Activated CD4-positive, alpha-beta memory T cell treated with anti-CD3 and anti-CD28 coated beads, Interleukin-2, amount 10 ng/mL, durations not matched to agents 7 days and 5 days (primary cell): ENCODE data around the gene MACF1. TPM values are rescaled to one million over a fixed set of nuclear protein-coding genes. Genes with fewer than 3 reads are reported as not detected.
A peak's percentile ranks its signal among the peaks of the same experiment; 100 is the strongest.
"Not testable (repeated sequence)": the region's sequence is repeated elsewhere in the genome, so short reads cannot be mapped to it uniquely, and the experiment has no call there.

Experiments used
- CTCF ChIA-PET: fragments of 350-600 bp; sonication (Branson Sonifier 250); formaldehyde crosslinking; loops from one replicate; lab custom pipeline; 2021; ENCODE audit warnings: antibody characterized with exemption, inconsistent platforms; lab: Charles Lee
- POLR2A ChIA-PET: fragments of 350-600 bp; sonication (Branson Sonifier 250); formaldehyde crosslinking; loops from one replicate; lab custom pipeline; 2021; ENCODE audit warnings: antibody characterized with exemption; lab: Charles Lee
- DNase-seq: peaks from one replicate; pipeline ENCODE4 v3.0.0-alpha.2; 2020
- H3K27ac Mint-ChIP-seq: one replicate; pipeline ENCODE4 v1.8.0; 2021; ENCODE audit warnings: mild to moderate bottlenecking, mixed read lengths
- H3K27me3 Mint-ChIP-seq: one replicate; pipeline ENCODE4 v1.8.0; 2021; ENCODE audit warnings: mixed read lengths
- H3K36me3 Mint-ChIP-seq: one replicate; pipeline ENCODE4 v1.8.0; 2021; ENCODE audit warnings: low read depth, mixed read lengths
- H3K4me1 Mint-ChIP-seq: one replicate; pipeline ENCODE4 v1.8.0; 2021; ENCODE audit warnings: mixed read lengths
- H3K4me3 Mint-ChIP-seq: one replicate; pipeline ENCODE4 v1.8.0; 2021; ENCODE audit warnings: mild to moderate bottlenecking, mixed read lengths
- H3K9me3 Mint-ChIP-seq: one replicate; pipeline ENCODE4 v1.8.0; 2021; ENCODE audit warnings: mixed read lengths
- total RNA-seq, 2 experiments: library from RNA; stranded (reverse); gene quantifications; one replicate each; pipeline ENCODE4 v1.2.3, GENCODE V29; 2021

The MACF1 gene
- total RNA-seq, 2 experiments from 2014 or later, result 345 to 381 TPM

DNA sequence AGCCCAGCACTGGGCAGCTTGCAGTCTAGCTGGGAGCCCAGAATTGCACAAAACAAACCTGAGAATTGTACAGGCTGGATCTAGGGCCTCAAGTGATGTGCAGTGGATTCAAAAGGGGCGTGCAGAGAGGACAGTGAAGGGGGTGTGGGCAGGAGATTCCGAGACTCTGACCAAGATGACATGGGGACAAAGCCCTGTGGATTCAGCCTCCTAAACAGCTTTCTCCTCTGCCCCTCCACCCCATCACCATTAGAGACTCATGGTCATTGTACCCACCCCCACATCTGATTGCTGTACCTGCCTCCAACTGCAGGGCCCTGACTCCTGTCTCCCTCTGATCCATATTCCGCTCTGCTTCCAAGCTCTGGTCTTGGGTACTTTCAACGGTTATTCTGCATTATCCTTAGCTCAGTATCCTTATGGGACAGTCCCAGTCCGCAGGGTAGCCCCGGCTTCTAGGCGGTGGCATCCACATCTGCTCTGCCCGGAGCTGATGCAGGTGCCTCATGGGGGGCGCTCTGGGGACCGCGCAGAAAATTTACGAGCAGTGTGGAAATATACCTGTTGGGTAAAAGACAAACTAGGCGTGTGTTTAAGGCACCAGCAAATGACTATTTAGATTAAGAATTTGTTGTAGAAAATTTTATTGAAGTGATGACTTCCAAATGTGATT is 285.2 kb downstream of the MACF1 start:
- DNase-seq, result no peak

DNA sequence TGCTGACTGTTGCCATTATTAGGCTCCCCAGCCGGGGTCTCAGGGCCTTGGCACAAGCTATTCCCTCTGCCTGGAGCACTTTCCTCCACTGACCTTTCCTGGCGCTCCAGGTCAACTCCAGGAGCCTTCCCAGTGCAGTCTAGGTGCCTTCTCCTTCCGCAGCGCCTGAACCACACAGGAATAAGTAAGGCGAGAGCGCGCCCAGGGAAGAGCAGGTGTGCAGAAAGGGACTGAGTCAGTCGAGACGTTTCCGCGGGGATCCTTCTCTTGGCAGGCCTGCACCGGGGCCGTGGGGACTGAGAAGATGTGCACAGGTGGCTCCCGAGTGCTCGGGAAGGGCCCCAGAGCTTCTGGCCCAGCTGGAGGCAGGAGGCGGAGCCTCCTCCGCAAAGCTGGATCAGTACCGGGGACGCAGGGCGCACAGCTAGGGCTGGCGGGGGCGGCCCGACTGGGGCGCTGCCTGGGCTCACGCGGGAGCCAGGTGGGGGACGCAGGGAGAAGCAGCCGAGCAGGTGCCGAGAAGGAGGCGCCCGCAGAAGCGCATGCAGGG is 286.2 kb downstream of the MACF1 start:
- CTCF ChIA-PET, result interaction anchor here (1.5 kb wide), 1 partner anchor 48 kb away, joined by 5 read pairs; no protein-coding TSS in a partner anchor
- Mint-ChIP-seq H3K27me3 (peaks cover 27% of the 10 kb centered on the region), H3K4me3 (peak overlapping the region; percentile 51), H3K9me3 (no peaks in the 10 kb centered on the region), H3K4me1 (peaks cover 9% of the 10 kb centered on the region), H3K27ac (no peak overlapping the region), H3K36me3 (peaks cover 12% of the 10 kb centered on the region)
- DNase-seq, result no peak
- POLR2A ChIA-PET, result no interaction called here

More for the DNA sequence above, 285.2 kb downstream of the MACF1 start:
- CTCF ChIA-PET, result interaction anchor here (1.1 to 1.5 kb wide), 2 partner anchors 49 to 107 kb away, joined by 3 to 6 read pairs; no protein-coding TSS in a partner anchor
- Mint-ChIP-seq H3K36me3 (peaks cover 20% of the 10 kb centered on the region), H3K27ac (no peak overlapping the region), H3K4me1 (peaks cover 9% of the 10 kb centered on the region), H3K4me3 (no peak overlapping the region), H3K27me3 (peaks cover 27% of the 10 kb centered on the region), H3K9me3 (no peaks in the 10 kb centered on the region)
- POLR2A ChIA-PET, result interaction anchor here (1.5 kb wide), 1 partner anchor 298 kb away, joined by 3 read pairs; no protein-coding TSS in a partner anchor

DNA sequence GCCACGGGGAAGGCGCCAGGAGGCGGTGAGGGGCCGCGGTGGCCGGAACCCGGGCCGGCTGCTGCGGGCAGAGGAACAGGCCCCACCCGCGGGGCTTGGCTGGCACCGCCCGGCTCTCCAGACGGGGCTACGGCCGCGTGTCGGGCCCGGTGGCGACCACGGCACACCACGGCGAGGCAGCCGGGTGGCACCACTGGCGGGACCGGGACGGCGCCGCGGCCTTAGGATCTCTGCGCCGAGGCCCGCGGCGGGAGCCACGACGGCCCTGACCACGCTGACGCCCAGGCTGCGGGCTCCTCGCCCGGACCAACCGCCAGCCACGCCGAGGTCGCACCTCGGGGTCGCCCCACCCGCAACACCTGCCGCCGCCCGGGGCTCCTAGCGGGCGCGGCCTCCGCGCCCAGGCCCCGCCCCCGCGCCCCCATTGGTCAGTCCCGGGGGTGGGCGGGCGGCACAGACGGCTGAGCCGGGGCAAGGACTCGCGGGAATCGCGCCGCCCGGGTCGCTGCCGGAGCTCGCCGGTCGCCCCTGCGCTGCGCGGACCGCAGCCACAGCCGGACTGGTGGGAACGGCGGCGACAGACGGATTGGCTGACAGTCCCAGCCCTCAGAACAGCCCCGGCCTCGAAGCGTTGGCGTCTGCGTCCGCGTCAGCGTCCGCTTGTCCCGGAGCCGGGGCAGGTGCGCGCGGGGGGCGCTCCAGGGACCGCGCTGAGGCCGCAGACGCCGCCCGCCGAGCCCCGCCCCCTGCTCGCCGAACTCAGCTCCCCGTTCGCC is 286.8 kb downstream of the MACF1 start, which contains the start of gene BMP8A:
Gene BMP8A (plus strand): TSS at position 491 of the 776 bp plus-strand sequence. CDS start 356 bp downstream, outside the sequence.
- H3K27me3 Mint-ChIP-seq, result peaks cover 27% of the 10 kb centered on the region
- H3K36me3 Mint-ChIP-seq, result peaks cover 9% of the 10 kb centered on the region
- no peak within 1 kb of the TSS for H3K27ac Mint-ChIP-seq
- H3K4me3 Mint-ChIP-seq, result peak within 1 kb of the TSS; percentile 51
- CTCF ChIA-PET, result interaction anchor here (0.8 to 1.5 kb wide), 2 partner anchors 47 to 73 kb away, joined by 3 to 5 read pairs; no protein-coding TSS in a partner anchor
- POLR2A ChIA-PET, result no interaction called here
- DNase-seq, result peak; percentile 74
- H3K4me1 Mint-ChIP-seq, result peaks cover 9% of the 10 kb centered on the region
- no peaks in the 10 kb centered on the region for H3K9me3 Mint-ChIP-seq

DNA sequence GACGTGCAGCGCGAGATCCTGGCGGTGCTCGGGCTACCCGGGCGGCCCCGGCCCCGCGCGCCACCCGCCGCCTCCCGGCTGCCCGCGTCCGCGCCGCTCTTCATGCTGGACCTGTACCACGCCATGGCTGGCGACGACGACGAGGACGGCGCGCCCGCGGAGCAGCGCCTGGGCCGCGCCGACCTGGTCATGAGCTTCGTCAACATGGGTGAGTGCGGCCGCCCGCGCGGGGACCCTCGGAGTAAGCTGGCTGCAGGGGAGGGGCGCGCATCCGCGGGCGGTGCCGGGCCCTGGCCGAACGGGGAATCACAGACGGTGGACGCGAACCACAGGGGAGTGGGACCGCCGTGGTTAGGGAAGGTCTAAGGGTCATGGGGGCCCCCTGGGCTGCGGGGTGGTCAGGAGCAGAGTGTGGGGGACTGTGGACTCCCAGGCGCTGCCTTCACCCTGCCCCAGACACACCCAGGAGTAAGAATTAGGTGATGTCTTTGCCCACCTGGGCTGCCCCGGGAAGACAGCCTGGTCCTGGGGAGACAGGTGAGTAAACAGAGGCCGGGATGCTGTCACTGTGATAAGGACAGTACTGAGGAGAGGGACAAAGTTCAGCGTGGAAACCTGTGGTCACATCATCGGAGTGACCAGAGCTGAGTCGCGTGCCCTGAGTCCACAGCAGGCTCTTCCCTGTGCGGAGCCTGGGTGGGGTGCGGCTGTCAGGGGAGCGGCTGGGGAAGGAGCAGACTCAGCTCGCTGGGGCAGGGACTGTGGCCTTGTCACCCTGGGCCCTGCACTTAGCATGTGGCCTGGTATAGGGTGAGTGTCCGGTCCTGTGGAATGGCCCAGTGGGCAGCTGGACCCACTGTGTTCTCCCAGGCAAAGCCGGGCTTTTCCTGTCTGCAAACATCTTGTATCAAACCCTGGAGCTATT is 287.9 kb downstream of the MACF1 start:
- H3K9me3 Mint-ChIP-seq, POLR2A ChIA-PET, H3K27ac Mint-ChIP-seq, H3K4me1 Mint-ChIP-seq, H3K36me3 Mint-ChIP-seq, DNase-seq: not testable (repeated sequence)
- Mint-ChIP-seq H3K4me3 (peak overlapping the region; percentile 47), H3K27me3 (peaks cover 30% of the 10 kb centered on the region)
- CTCF ChIA-PET, result interaction anchor here (0.7 kb wide), 1 partner anchor 47 kb away, joined by 4 read pairs; no protein-coding TSS in a partner anchor

DNA sequence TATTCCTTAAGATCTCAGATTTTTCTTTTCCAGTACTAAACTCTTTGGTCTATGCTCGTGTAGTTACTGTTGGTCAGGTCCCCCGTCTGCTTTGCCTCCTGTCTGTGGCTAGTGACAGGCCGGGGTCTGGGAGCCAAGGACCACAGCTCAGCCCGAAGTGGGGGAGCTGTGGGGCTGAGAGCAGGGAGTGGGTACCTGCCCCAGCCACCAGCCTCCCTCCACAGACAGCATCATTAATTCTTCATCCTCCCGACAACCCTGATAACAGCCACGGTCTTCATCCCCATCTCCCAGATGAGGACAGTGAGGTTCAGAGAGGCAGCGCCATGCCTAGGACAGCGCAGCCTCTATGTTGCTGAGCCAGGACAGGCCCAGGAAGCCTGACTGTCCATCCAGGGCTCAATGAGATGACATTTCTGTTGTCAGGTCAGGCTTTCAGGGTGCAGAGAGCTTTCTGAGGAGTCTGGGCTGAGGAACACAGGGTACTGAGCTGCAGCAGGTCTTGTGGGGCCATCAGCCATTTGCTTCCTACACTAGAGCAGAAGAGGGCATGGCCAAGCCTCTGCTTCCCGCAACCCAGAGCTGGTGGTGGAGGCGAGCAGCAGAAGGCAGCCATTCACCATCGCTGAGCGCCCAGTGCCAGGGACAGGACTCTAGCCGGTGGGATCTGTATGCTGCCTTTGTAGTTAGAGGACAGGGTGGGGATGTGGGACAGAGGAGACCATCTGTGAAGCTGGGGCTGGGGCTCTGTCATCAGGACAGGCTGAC is 288.7 kb downstream of the MACF1 start:
- H3K36me3 Mint-ChIP-seq, H3K4me1 Mint-ChIP-seq, H3K9me3 Mint-ChIP-seq, POLR2A ChIA-PET, H3K27ac Mint-ChIP-seq, DNase-seq: not testable (repeated sequence)
- CTCF ChIA-PET, result interaction anchor here (0.7 kb wide), 1 partner anchor 46 kb away, joined by 4 read pairs; no protein-coding TSS in a partner anchor
- H3K4me3 Mint-ChIP-seq, result peak overlapping the region; percentile 11
- H3K27me3 Mint-ChIP-seq, result peaks cover 31% of the 10 kb centered on the region

DNA sequence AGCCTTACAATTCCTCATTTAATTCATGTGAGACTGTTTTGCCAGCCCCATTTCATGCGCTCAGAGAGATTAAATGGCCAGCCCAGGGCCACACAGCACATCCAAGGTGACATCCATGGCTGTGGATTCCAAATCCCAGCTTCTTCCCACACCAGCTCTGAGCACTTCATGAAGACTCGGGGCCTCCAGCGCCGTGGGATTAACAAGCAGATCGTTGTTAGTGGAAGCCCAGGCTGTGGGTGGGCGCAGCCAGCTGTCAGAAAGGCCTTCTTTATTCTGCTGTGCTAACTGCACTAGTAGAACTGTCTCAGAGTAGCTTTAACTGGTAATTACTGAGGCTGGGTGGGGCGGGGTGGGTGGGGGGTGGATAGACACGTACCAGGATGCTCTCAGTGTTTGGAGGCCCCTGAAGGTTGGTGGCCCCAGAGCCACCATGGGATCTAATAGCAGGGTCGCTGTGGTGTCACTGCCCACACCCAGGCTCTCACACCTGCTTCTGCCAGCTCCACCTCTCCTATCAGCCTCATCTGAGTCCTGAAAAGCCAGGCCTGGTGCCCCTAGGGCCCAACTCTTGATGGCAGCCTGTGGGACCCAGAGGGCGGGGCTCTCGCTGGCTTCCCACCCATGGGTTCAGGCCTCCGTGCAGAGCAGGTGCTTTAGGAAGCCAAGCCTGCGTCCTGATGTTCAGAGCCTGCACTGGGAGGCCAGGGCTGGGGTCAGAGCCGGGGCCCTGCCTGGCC is 290.3 kb downstream of the MACF1 start:
- no peak for DNase-seq
- Mint-ChIP-seq H3K4me3 (no peak overlapping the region), H3K36me3 (no peaks in the 10 kb centered on the region), H3K27me3 (peaks cover 33% of the 10 kb centered on the region), H3K27ac (no peak overlapping the region), H3K4me1 (peaks cover 9% of the 10 kb centered on the region), H3K9me3 (no peaks in the 10 kb centered on the region)
- POLR2A ChIA-PET, result no interaction called here
- CTCF ChIA-PET, result no interaction called here

DNA sequence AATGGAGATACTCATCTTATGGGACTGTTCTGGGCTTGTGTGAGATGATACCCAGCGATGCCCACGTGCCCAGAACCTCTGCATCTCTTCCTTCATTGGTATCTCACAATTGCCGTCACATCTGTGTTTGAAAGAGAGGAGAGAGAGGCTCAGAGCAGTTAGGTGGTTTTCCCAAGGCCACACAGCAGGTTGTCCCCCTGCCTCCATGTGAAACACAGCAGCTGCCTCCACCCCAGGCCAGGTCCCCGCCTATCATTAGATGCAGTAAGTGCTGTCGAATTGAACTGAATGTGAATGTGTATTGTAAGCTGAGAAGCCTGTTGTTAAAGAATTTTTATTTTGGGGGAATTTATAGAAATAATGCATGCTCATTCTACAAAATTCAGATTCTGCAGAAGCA is 292.0 kb downstream of the MACF1 start:
- CTCF ChIA-PET, H3K9me3 Mint-ChIP-seq, H3K4me1 Mint-ChIP-seq, DNase-seq, H3K27ac Mint-ChIP-seq, POLR2A ChIA-PET, H3K4me3 Mint-ChIP-seq, H3K36me3 Mint-ChIP-seq: not testable (repeated sequence)
- peaks cover 28% of the 10 kb centered on the region for H3K27me3 Mint-ChIP-seq

DNA sequence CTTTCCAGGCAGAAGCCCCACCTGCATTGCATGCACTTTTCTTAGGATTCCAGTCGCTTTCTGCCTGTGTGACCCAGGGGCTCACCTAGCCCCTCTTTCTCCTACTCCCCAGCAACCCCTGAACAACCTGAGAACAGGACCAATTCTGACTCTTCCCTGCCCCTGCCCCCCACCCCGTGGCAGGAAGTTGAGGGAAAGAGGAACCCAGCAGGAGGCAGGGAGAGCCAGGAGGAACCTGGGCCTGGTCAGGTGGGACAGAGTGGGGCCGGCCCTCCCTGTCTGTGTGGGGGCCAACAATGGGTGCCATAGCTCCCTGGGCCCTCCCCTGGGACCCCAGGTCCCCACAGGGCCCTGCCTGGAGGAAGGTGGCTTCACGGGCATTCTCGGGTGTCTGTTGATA is 293.1 kb downstream of the MACF1 start:
- ChIA-PET CTCF (no interaction called here), POLR2A (no interaction called here)
- Mint-ChIP-seq H3K9me3 (no peaks in the 10 kb centered on the region), H3K36me3 (no peaks in the 10 kb centered on the region), H3K27ac (no peak overlapping the region), H3K4me1 (peaks cover 3% of the 10 kb centered on the region), H3K27me3 (peaks cover 25% of the 10 kb centered on the region), H3K4me3 (no peak overlapping the region)
- no peak for DNase-seq

DNA sequence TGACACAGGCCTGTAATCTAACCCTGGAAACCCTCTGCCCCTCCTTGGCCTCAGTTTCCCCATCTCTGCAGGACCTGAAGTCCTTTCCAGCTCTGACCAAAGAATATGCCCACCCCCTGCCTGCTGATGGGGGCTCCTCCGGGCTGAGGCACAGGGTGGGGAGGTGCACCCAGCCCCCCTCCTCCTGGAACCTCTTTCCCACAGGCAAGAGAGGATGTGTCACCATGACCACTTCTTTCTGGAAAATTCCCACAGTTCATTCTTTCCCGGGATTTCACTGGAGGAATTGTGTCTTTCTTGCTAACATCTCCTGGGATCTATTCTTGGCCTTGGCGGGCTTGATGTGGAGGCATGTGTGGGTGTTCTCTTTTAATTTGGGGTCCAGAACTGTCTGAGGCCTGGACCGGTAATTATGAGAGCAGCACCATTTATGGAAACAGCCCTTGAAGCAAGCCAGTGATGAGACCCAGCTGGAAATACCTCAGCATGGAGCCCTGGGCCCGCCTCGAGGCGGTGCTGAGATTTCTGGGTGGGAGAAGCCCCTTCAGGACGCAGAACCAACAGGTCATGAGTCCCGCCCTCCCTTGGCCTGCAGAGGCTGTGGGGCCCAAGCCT is 293.7 kb downstream of the MACF1 start:
- H3K27me3 Mint-ChIP-seq, result peaks cover 19% of the 10 kb centered on the region
- POLR2A ChIA-PET, H3K36me3 Mint-ChIP-seq, H3K4me3 Mint-ChIP-seq, H3K27ac Mint-ChIP-seq, CTCF ChIA-PET, H3K4me1 Mint-ChIP-seq, H3K9me3 Mint-ChIP-seq, DNase-seq: not testable (repeated sequence)

DNA sequence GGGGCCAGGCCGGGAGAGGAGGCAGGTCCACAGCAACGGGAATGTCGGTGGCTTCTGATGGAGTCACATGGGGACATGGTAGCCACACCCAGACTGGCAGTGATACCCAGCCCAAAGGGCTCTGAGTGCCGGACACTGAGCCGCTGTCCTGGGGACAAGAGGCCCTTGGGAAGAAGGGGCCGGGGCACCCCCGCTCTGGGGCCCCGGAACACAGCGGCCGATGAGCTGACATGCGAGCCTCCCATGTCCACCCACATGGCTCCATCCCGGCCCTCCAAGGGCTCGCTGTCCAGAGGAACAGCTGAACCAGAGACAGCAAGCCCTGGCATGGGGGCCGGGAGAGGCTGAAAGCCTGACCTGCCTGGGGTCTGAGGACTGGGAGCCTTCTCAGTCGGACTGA is 294.3 kb downstream of the MACF1 start:
- peaks cover 13% of the 10 kb centered on the region for H3K27me3 Mint-ChIP-seq
- H3K4me1 Mint-ChIP-seq, H3K36me3 Mint-ChIP-seq, H3K4me3 Mint-ChIP-seq, H3K27ac Mint-ChIP-seq, DNase-seq, POLR2A ChIA-PET, H3K9me3 Mint-ChIP-seq, CTCF ChIA-PET: not testable (repeated sequence)

DNA sequence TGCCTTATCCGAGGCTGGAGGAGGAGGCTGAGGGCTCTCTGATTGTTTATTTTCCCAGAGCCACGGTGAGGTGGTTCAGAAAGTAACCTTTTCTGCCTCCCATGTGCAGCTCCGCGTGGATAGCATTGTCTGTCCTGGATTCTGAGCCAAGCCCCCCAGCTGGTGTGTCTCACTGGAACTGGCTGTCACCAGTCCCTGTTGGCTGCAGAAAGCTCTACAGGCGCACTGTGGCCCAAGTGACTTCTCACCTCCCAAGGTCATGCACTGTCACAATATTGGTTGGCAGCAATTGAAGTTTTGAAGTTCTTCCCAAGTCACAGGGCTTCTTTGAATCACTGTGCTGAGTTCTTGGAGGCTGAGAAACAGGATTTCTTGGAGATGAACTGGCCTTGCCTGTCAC is 295.2 kb downstream of the MACF1 start:
- H3K4me3 Mint-ChIP-seq, result no peak overlapping the region

More for the DNA sequence above, 295.2 kb downstream of the MACF1 start:
- CTCF ChIA-PET, result interaction anchor here (0.5 kb wide), 1 partner anchor 17 kb away, joined by 3 read pairs; no protein-coding TSS in a partner anchor
- POLR2A ChIA-PET, result no interaction called here
- DNase-seq, result no peak
- peaks cover 8% of the 10 kb centered on the region for H3K27me3 Mint-ChIP-seq
- H3K36me3 Mint-ChIP-seq, result no peaks in the 10 kb centered on the region
- no peaks in the 10 kb centered on the region for H3K4me1 Mint-ChIP-seq
- H3K9me3 Mint-ChIP-seq, result no peaks in the 10 kb centered on the region
- no peak overlapping the region for H3K27ac Mint-ChIP-seq
